COLO668 (cell line): ENCODE results near the gene ERN1.
"Not testable (repeated sequence)": the region's sequence is repeated elsewhere in the genome, so short reads cannot be mapped to it uniquely, and the experiment has no call there.

Experiments used
- DNase-seq: peaks from one replicate; lab custom pipeline; 2025; ENCODE audit not compliant: unreplicated experiment; lab: John Stamatoyannopoulos, UW

The ERN1 gene

GRCh38 chr17:64036198-64036922, 93.6 kb downstream of the ERN1 start:
- no peak for DNase-seq

GRCh38 chr17:64032081-64032480, 97.9 kb downstream of the ERN1 start:
- no peak for DNase-seq

GRCh38 chr17:64028874-64029464, 101.0 kb downstream of the ERN1 start:
- peak; percentile 44 for DNase-seq

GRCh38 chr17:64025732-64026294, 104.1 kb downstream of the ERN1 start:
- DNase-seq: peak; percentile 53

GRCh38 chr17:64024781-64025731, 104.9 kb downstream of the ERN1 start:
- no peak for DNase-seq

GRCh38 chr17:64024215-64024654, 105.7 kb downstream of the ERN1 start:
- no peak for DNase-seq

- DNase-seq: no peak
These were observed 107.3 kb downstream of the ERN1 start for GRCh38 chr17:64022611-64023063.

- DNase-seq: no peak
These were observed 109.7 kb downstream of the ERN1 start, which contains the start of gene ICAM2 for GRCh38 chr17:64020056-64020766. Gene ICAM2 (minus strand): TSS chr17:64020633. CDS start chr17:64006691, 13,942 bp downstream.

GRCh38 chr17:64019551-64019961, 110.4 kb downstream of the ERN1 start:
- not testable (repeated sequence) for DNase-seq

- no peak for DNase-seq
These were observed 112.5 kb downstream of the ERN1 start for GRCh38 chr17:64017381-64017980.

GRCh38 chr17:64016974-64017373, 113.0 kb downstream of the ERN1 start:
- no peak for DNase-seq

- DNase-seq: no peak
These were observed 113.6 kb downstream of the ERN1 start for GRCh38 chr17:64016231-64016784.

- no peak for DNase-seq
These were observed 114.5 kb downstream of the ERN1 start for GRCh38 chr17:64015447-64015846.

GRCh38 chr17:64009571-64010402, 120.2 kb downstream of the ERN1 start:
- DNase-seq: no peak

GRCh38 chr17:64008830-64009229, 121.1 kb downstream of the ERN1 start:
- DNase-seq: no peak

- DNase-seq: no peak
These were observed 121.6 kb downstream of the ERN1 start for GRCh38 chr17:64008346-64008745.

- no peak for DNase-seq
These were observed 122.1 kb downstream of the ERN1 start for GRCh38 chr17:64007838-64008282.

GRCh38 chr17:64007089-64007837, 122.7 kb downstream of the ERN1 start:
- not testable (repeated sequence) for DNase-seq
